ENCODE results near the gene GRIA4.
"Not testable (repeated sequence)": the region's sequence is repeated elsewhere in the genome, so short reads cannot be mapped to it uniquely, and the experiment has no call there.

The GRIA4 gene

GRCh38 chr11:105754260-105754659 is 144.4 kb downstream of the GRIA4 start:
- no peak overlapping the region for H3K4me3 ChIP-seq (ENCODE audit: low read length)
- TF ChIP-seq CTCF (conservative IDR thresholded peaks at IDR 0.05; ENCODE audit: low read length) = no peak
- DNase-seq (ENCODE audit: low read depth) = no peak

GRCh38 chr11:105754716-105755115 is 144.8 kb downstream of the GRIA4 start:
- no peak for TF ChIP-seq CTCF (conservative IDR thresholded peaks at IDR 0.05; ENCODE audit: low read length)
- H3K4me3 ChIP-seq (ENCODE audit: low read length) = no peak overlapping the region
- no peak for DNase-seq (ENCODE audit: low read depth)

GRCh38 chr11:105757107-105757506 is 147.2 kb downstream of the GRIA4 start:
- no peak for DNase-seq (ENCODE audit: low read depth)
- no peak overlapping the region for H3K4me3 ChIP-seq (ENCODE audit: low read length)
- TF ChIP-seq CTCF (conservative IDR thresholded peaks at IDR 0.05; ENCODE audit: low read length) = no peak

GRCh38 chr11:105763594-105763993 is 153.7 kb downstream of the GRIA4 start:
- no peak for DNase-seq (ENCODE audit: low read depth)
- no peak overlapping the region for H3K4me3 ChIP-seq (ENCODE audit: low read length)
- no peak for TF ChIP-seq CTCF (conservative IDR thresholded peaks at IDR 0.05; ENCODE audit: low read length)

- no peak overlapping the region for H3K4me3 ChIP-seq (ENCODE audit: low read length)
- DNase-seq (ENCODE audit: low read depth) = no peak
- TF ChIP-seq CTCF (conservative IDR thresholded peaks at IDR 0.05; ENCODE audit: low read length) = no peak
Observed at GRCh38 chr11:105767931-105768330, 158.1 kb downstream of the GRIA4 start.

GRCh38 chr11:105769627-105770026 is 159.8 kb downstream of the GRIA4 start:
- no peak for TF ChIP-seq CTCF (conservative IDR thresholded peaks at IDR 0.05; ENCODE audit: low read length)
- H3K4me3 ChIP-seq (ENCODE audit: low read length) = no peak overlapping the region
- DNase-seq (ENCODE audit: low read depth) = no peak

GRCh38 chr11:105773452-105773851 is 163.6 kb downstream of the GRIA4 start:
- DNase-seq (ENCODE audit: low read depth); H3K4me3 ChIP-seq (ENCODE audit: low read length): not testable (repeated sequence)

- no peak for DNase-seq (ENCODE audit: low read depth)
- no peak for TF ChIP-seq CTCF (conservative IDR thresholded peaks at IDR 0.05; ENCODE audit: low read length)
- no peak overlapping the region for H3K4me3 ChIP-seq (ENCODE audit: low read length)
Observed at GRCh38 chr11:105774899-105775298, 165.0 kb downstream of the GRIA4 start.
